Transverse colon (tissue), 4 donors: Measurements from ENCODE around the gene DDX42.

ENCODE experiments used
- EP300 ChIP-seq: sonication (generic); formaldehyde crosslinking; IDR thresholded peaks from one replicate; pipeline ENCODE4 v1.6.1; 2017; ENCODE audit warnings: antibody characterized with exemption, low read depth
- POLR2AphosphoS5 ChIP-seq, 3 donors: sonication (generic); formaldehyde crosslinking; IDR thresholded peaks; one replicate each; pipeline ENCODE4 v1.6.1; 2016; ENCODE audit warnings: antibody characterized with exemption in 3 of 3
- TF ChIP-seq, protein P1 (sequence below), 5 experiments: fragments of 200-600 bp in 3 of 5; fragments of 450-650 bp in 2 of 5; sonication (generic) in 3 of 5; IDR thresholded peaks; 1 replicate in 2 of 5; 2 replicates in 3 of 5; pipeline ENCODE4 v1.5.1; 2016 to 2017; ENCODE audit warnings: antibody characterized with exemption in 5 of 5, inconsistent platforms in 3 of 5, mild to moderate bottlenecking in 2 of 5, moderate library complexity in 1 of 5

DNA sequence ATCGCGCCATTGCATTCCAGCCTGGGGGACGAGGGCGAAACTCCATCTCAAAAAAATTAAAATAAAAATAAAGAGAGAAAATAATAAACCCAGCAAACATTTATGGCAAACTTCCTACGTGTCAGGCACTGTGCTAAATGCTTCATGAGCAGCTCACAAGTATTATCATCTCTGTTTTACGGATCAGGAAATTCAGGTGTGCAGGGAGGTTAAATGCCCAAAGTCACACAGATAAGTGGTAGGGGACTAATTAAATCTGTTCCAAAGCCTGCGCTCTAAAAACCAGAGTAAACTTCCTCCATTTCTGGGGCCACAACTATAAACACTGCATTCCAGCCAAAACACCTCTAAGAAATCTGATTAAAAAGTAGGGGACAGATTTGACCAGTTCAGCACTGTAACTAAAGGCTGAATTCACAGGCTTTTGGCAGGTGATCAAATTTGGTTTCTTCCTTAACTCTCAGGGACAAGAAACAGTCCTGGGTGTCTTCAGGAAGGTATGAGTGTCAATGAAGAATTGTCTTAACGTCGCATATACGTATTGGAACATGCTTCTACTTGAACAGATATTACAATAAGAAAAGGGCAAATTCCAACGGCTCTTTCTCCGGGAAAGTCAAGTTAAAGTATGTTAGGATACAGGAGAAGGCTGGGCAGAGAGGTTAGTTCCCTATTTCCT, 33.4 kb upstream of the DDX42 start:
- TF ChIP-seq, protein P1, sequence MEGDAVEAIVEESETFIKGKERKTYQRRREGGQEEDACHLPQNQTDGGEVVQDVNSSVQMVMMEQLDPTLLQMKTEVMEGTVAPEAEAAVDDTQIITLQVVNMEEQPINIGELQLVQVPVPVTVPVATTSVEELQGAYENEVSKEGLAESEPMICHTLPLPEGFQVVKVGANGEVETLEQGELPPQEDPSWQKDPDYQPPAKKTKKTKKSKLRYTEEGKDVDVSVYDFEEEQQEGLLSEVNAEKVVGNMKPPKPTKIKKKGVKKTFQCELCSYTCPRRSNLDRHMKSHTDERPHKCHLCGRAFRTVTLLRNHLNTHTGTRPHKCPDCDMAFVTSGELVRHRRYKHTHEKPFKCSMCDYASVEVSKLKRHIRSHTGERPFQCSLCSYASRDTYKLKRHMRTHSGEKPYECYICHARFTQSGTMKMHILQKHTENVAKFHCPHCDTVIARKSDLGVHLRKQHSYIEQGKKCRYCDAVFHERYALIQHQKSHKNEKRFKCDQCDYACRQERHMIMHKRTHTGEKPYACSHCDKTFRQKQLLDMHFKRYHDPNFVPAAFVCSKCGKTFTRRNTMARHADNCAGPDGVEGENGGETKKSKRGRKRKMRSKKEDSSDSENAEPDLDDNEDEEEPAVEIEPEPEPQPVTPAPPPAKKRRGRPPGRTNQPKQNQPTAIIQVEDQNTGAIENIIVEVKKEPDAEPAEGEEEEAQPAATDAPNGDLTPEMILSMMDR (IDR thresholded peaks at IDR 0.05): peak in 1 of 5 experiments; percentile 7
- TF ChIP-seq POLR2AphosphoS5 (IDR thresholded peaks at IDR 0.05) (no peak), EP300 (no peak)
